Measurements from ENCODE around the gene MED22.

GRCh38 chr9:133359399-133360175, 11.7 kb upstream of the MED22 start:
- TF ChIP-seq YY1 (IDR thresholded peaks at IDR 0.05; ENCODE audit: insufficient read depth, insufficient read length) (no peak), SUZ12 (IDR thresholded peaks at IDR 0.05; ENCODE audit: extremely low read depth, insufficient read depth, insufficient read length) (no peak), ZNF274 (IDR thresholded peaks at IDR 0.05; ENCODE audit: low read depth, low read length) (no peak)
